MCF 10A (cell line): ENCODE results near the gene MYH10. TPM values are rescaled to one million over a fixed set of nuclear protein-coding genes. Genes with fewer than 3 reads are reported as not detected.
A peak's percentile ranks its signal among the peaks of the same experiment; 100 is the strongest.

Experiments used
- BruUV-seq: library from RNA; stranded (reverse); fragments of 400-500 nt; replicated peaks from 2 replicates; lab custom pipeline; 2021; lab: Mats Ljungman, UMichigan
- CTCF ChIA-PET: fragments of 300-600 bp; sonication (Branson Sonifier 250); formaldehyde crosslinking; extraction: SDS; loops from one replicate; lab custom pipeline; 2021; ENCODE audit warnings: antibody characterized with exemption, inconsistent platforms; lab: Yijun Ruan, JAX
- POLR2A ChIA-PET: fragments of 300-600, 350-650 bp; sonication (Branson Sonifier 250); formaldehyde crosslinking; extraction: SDS; loops from one replicate; lab custom pipeline; 2020; ENCODE audit warnings: antibody characterized with exemption, inconsistent platforms; lab: Yijun Ruan, JAX
- DNase-seq: peaks from one replicate; pipeline ENCODE4 v3.0.0-alpha.2; 2018; ENCODE audit not compliant: unreplicated experiment
- H3K27ac Mint-ChIP-seq: one replicate; pipeline ENCODE4 v1.8.0; 2022; ENCODE audit warnings: mild to moderate bottlenecking, low read depth, mixed read lengths; ENCODE audit not compliant: unreplicated experiment
- H3K27me3 Mint-ChIP-seq: one replicate; pipeline ENCODE4 v1.8.0; 2022; ENCODE audit warnings: mixed read lengths; ENCODE audit not compliant: insufficient read depth, unreplicated experiment
- H3K36me3 Mint-ChIP-seq: one replicate; pipeline ENCODE4 v1.8.0; 2022; ENCODE audit warnings: mild to moderate bottlenecking, moderate library complexity, mixed read lengths; ENCODE audit not compliant: insufficient read depth, unreplicated experiment
- H3K4me1 Mint-ChIP-seq: one replicate; pipeline ENCODE4 v1.8.0; 2022; ENCODE audit warnings: mixed read lengths; ENCODE audit not compliant: insufficient read depth, unreplicated experiment
- H3K4me3 Mint-ChIP-seq: one replicate; pipeline ENCODE4 v1.8.0; 2022; ENCODE audit warnings: mild to moderate bottlenecking, moderate library complexity, mixed read lengths; ENCODE audit not compliant: unreplicated experiment
- H3K9me3 Mint-ChIP-seq: one replicate; pipeline ENCODE4 v1.8.0; 2022; ENCODE audit warnings: mixed read lengths; ENCODE audit not compliant: unreplicated experiment
- CTCF ChIP-seq: fragments of 200-600 bp; IDR thresholded peaks from one replicate; pipeline ENCODE4 v1.8.0; 2022; ENCODE audit warnings: antibody characterized with exemption, mild to moderate bottlenecking; ENCODE audit not compliant: unreplicated experiment
- intact Hi-C: fragments of 100-400 bp; cut with micrococcal nuclease; formaldehyde crosslinking; loops from 2 replicates; pipeline ENCODE4 v1.14.1; 2022
- total RNA-seq: library from RNA; stranded (reverse); gene quantifications from 2 replicates; pipeline ENCODE4 v1.2.3, GENCODE V29; 2022

MYH10 gene
- total RNA-seq, 1 experiment from 2014 or later = 43.0 TPM

- intact Hi-C loops = loop anchor here (2.0 to 10.0 kb wide), 4 partner anchors 89 to 156 kb away; no protein-coding TSS in a partner anchor
- no TSS peak for BruUV-seq
- POLR2A ChIA-PET = interaction anchor here (0.5 to 2.3 kb wide), 13 partner anchors 7 to 421 kb away, joined by 3 to 22 read pairs (median 4); partner anchors contain the start of gene AURKB
- H3K4me3 Mint-ChIP-seq = peak overlapping the region; percentile 97
- CTCF ChIA-PET = interaction anchor here (0.8 kb wide), 1 partner anchor 50 kb away, joined by 5 read pairs; no protein-coding TSS in a partner anchor
- H3K9me3 Mint-ChIP-seq = no peaks in the 10 kb centered on the region
- peak overlapping the region; percentile 92 for H3K27ac Mint-ChIP-seq
- TF ChIP-seq CTCF = no peak
- H3K36me3 Mint-ChIP-seq = no peaks in the 10 kb centered on the region
- no peak for DNase-seq
- peaks cover 16% of the 10 kb centered on the region for H3K4me1 Mint-ChIP-seq
- no peaks in the 10 kb centered on the region for H3K27me3 Mint-ChIP-seq
Observed at GRCh38 chr17:8631554-8631877, 991 bp upstream of the MYH10 start.

- peak overlapping the region; percentile 97 for H3K4me3 Mint-ChIP-seq
- ChIA-PET POLR2A (interaction anchor here (0.5 to 2.3 kb wide), 25 partner anchors 8 to 474 kb away, joined by 3 to 22 read pairs (median 4); partner anchors contain the start of genes AURKB and KRABD2), CTCF (interaction anchor here (0.6 to 0.9 kb wide), 6 partner anchors 28 to 220 kb away, joined by 3 to 5 read pairs (median 3); no protein-coding TSS in a partner anchor)
- intact Hi-C loops = loop anchor here (2.0 to 10.0 kb wide), 4 partner anchors 88 to 156 kb away; no protein-coding TSS in a partner anchor
- H3K36me3 Mint-ChIP-seq = no peaks in the 10 kb centered on the region
- DNase-seq = peak; percentile 100
- H3K27ac Mint-ChIP-seq = peak overlapping the region; percentile 92
- H3K9me3 Mint-ChIP-seq = no peaks in the 10 kb centered on the region
- H3K4me1 Mint-ChIP-seq = peaks cover 16% of the 10 kb centered on the region
- no TSS peak for BruUV-seq
- TF ChIP-seq CTCF = peak; percentile 18
- H3K27me3 Mint-ChIP-seq = no peaks in the 10 kb centered on the region
Observed at GRCh38 chr17:8630802-8631553, 453 bp upstream of the MYH10 start.

- peak overlapping the region; percentile 97 for H3K4me3 Mint-ChIP-seq
- peak overlapping the region; percentile 92 for H3K27ac Mint-ChIP-seq
- H3K36me3 Mint-ChIP-seq = no peaks in the 10 kb centered on the region
- ChIA-PET CTCF (interaction anchor here (0.5 to 0.9 kb wide), 2 partner anchors 219 to 1017 kb away, joined by 3 read pairs; no protein-coding TSS in a partner anchor), POLR2A (interaction anchor here (0.5 to 2.3 kb wide), 17 partner anchors 9 to 883 kb away, joined by 3 to 22 read pairs (median 4); partner anchors contain the start of gene KRABD2)
- intact Hi-C loops = loop anchor here (2.0 to 10.0 kb wide), 4 partner anchors 87 to 158 kb away; no protein-coding TSS in a partner anchor
- TF ChIP-seq CTCF = no peak
- H3K4me1 Mint-ChIP-seq = peaks cover 16% of the 10 kb centered on the region
- no peaks in the 10 kb centered on the region for H3K27me3 Mint-ChIP-seq
- peak; percentile 42 for DNase-seq
- no TSS peak for BruUV-seq
- H3K9me3 Mint-ChIP-seq = no peaks in the 10 kb centered on the region
Observed at GRCh38 chr17:8629371-8630226, 926 bp downstream of the MYH10 start.
